GM19240 (cell line): Measurements from ENCODE around the gene PDGFB.

ENCODE experiments used
- DNase-seq: peaks from one replicate; pipeline ENCODE4 v3.0.0; 2011; ENCODE audit warnings: low spot score; ENCODE audit not compliant: insufficient read length

Gene PDGFB

GRCh38 chr22:39254789-39255298, 10.1 kb upstream of the PDGFB start:
- DNase-seq: peak; percentile 82

DNA sequence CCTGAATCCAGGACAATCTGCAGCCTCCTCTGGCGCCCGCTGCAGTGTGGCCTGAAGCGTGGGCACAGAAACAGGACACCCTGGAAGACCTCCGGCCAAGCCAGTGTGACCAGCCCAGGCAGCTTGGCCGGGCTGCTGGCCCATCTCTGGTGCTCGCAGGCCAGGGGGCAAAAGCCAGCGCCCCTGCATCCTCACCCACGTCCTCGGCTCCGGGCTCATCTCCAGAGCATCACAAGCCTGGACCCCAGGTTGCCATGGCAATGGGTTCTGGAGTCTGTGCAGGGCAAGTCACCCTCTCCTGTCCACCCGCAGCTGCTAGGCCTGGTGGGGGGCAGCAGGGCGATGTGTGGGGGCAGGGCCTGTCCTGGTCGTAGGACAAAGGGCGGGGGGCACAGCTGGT, 9.3 kb upstream of the PDGFB start:
- DNase-seq: no peak

GRCh38 chr22:39253435-39254070, 8.8 kb upstream of the PDGFB start:
- no peak for DNase-seq

DNA sequence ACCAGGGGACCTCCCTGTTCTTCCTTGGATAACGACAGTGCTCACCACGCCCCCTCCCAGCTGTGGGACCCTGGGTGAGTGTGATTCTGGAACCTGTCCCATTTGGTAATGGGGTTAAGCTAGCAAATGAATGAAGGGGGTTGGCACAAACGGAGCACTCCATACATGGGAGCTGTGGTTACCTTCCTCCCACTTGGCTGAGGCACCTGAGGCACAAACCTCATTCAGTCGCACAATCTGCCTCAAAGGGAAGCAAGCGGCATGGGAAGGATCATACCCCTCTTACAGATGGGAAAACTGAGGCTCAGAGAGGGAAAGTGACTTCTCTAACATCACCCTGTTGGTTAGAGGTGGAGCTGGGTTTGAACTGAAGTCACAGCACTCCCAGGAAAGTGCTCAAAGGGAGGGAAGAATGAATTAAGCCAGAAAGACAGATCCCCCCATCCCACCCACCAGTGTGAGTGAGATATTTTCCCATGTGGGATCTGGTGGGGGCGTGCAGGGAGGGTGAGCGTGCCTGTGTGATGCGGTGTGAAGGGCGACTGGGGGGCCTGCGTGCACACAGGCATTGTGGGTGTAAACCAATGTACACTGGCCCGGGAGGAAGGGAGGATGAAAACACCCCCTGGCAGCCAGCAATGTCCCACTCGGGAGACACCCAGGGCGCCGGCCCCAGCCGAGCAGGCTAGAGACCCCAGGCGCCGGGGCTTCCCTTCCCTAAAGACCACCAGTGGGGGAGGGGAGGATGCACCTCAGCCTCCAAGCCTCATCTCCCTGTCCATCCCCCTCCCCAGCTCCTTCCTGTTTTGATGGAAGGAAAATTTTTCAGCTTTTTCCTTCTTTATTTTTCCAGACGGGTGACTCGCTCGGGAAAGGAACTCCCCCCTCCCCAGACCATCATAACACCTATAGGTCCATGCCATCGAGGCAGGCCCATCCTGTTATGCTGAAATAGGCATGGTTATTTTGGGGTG, 8.0 kb upstream of the PDGFB start:
- DNase-seq: no peak

DNA sequence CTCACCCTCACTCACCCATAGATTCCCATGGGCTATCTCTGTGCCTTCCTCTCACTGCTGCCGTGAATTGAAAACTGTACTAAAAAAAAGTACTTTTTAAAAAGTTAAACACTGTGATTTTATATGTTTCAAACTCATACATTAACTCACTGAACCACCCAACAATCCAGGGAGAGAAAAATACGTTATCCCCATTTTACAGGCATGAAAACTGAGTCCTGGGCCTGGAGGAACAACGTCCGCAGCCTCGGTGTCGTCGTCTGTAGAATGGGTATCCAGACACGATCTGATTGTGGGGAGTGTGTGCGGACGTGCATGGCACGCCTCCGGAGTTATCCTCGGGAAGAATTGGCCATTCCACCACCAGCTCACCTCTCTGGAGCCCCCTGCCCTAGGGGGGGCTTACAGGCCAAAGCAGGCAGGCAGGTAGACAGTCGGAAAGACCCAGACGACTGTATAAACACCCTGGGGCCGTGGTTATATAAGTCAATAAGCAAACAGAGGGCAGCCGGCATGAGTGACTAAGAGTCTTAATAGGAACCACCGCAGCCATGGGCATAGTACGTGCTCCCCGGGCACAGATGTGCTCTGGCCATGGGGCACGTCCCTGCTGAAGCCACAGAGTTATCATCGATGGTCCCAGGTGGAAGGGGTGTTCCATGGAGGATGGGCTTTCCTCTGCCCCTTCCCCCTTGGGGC, 7.1 kb upstream of the PDGFB start:
- no peak for DNase-seq

GRCh38 chr22:39250838-39251237, 6.1 kb upstream of the PDGFB start:
- DNase-seq: no peak

- DNase-seq: no peak
Observed at GRCh38 chr22:39250131-39250530, 5.3 kb upstream of the PDGFB start.

DNA sequence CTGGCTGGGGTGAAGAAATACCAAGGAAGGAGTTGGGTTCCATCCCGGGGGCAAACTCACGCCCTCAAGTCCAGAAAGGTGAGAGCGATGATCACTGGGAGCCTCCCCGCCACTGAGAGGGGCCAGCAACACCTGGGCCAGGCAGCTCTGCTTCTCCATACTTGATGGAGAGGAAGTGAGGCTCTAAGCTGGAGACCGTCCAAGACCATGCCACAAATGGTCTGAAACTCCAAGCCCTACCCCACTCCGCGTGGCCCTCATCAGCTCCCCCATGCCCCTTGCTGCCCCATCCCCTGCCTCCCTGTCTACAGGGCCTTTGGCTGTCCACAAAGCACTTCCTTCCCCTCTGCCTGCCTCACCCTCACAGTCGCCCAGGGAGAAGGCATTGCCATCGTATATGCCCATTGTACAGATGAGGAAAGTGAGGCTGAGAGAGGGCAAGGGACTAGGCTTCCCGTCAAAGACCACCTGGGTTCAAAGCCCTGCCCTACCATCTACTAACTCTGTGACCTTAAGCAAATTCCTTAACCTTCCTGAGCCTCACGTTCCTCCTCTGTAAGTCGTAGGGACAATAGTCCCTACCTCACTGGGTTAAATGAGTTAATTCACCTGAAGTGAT, 4.4 kb upstream of the PDGFB start:
- DNase-seq: no peak

DNA sequence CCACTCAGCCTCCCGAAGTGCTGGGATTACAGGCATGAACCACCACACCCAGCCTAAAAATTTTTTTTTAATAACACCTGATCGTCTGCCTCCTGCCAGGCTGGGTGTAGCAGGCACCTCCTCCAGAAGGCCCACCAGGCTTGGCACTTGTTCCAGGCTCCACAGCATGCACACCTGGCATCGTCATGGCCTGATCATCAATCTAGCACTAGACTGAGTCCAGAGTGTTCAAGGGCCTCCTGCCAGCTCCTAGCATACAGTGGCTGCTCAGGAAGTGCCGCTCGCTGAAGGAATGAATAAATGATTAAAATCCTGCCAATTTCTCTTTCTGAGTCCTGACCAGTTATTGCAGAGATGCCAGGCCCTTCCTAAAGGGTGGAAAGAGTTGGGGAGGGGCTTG, 3.5 kb upstream of the PDGFB start:
- no peak for DNase-seq

- DNase-seq: no peak
Observed at GRCh38 chr22:39247361-39247760, 2.6 kb upstream of the PDGFB start.

DNA sequence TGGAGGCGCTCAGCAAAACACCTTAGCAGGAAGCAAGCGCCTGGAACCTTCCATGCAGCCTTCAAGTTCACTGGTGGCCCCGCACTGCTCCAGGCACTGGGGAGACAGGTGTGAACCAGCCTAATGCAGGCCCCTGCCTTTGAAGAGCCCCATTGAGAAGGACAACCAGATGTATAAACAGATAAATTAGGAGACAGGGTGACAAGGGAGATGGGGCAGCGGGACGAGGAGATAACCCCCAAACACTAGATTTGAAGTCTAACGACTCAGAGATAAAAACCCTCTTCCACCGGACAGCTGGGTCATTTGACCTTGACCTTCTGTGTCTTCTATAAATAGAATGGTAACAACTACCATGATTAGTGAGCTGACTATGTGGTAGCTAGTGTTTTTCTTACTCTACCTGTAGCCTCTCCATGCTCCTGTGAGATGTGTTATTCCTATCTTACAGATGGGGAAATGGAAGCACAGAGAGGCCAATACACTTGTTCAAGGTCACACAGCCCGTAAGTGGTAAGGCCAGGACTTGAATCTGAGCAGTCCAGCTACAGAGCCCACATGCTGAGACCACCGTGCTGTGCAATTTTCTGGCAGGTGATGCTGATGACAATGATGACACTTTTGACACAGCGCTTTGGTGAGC, 2.0 kb upstream of the PDGFB start:
- no peak for DNase-seq

GRCh38 chr22:39246217-39246616, 1.4 kb upstream of the PDGFB start:
- DNase-seq: no peak

DNA sequence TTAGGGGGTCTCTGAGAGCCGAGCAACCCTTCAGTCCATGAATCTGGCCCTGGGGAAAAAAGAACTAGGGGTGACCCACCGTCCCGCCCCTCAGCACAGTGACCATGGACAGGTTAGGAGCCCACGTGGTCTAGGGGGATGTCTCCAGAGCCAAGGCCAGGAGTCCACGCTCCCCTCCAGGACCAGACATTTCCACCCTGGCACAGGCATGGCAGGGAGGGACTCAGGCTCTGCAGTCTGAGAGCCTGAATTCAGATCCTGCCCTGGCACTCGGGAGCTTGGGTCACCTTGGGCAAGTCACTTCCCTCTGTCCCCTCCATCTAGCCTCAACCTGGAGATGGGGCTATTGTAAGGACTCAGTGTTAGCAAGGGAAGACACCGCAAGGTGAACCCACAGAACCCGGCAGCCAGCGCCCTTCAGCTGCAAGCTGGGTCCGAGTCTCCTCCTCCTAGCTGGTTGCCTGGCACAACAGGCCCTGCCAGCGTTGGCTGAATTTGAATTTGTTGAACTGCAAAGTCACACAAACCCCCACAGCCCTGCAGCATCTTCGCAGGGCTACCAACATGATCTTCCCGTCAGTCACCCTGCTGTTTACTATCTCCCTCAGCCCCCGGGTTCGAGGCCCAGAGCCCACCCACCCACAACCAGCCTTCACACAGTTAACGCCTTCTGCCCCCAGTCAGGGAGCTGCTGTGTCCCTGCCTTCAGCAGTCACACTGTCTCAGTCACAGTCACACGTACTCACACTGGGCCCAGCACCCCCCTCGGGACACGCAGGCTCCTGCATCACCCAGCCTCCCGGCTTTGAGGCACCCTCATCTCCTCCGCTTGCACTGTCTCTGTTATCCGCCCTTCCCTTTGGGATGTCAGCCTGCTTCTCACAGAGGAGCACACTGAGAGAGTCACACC, 603 bp upstream of the PDGFB start:
- no peak for DNase-seq

- DNase-seq: no peak
Observed at GRCh38 chr22:39244136-39244495, 666 bp downstream of the PDGFB start.

- DNase-seq: no peak
Observed at GRCh38 chr22:39243439-39244135, 1.2 kb downstream of the PDGFB start.

DNA sequence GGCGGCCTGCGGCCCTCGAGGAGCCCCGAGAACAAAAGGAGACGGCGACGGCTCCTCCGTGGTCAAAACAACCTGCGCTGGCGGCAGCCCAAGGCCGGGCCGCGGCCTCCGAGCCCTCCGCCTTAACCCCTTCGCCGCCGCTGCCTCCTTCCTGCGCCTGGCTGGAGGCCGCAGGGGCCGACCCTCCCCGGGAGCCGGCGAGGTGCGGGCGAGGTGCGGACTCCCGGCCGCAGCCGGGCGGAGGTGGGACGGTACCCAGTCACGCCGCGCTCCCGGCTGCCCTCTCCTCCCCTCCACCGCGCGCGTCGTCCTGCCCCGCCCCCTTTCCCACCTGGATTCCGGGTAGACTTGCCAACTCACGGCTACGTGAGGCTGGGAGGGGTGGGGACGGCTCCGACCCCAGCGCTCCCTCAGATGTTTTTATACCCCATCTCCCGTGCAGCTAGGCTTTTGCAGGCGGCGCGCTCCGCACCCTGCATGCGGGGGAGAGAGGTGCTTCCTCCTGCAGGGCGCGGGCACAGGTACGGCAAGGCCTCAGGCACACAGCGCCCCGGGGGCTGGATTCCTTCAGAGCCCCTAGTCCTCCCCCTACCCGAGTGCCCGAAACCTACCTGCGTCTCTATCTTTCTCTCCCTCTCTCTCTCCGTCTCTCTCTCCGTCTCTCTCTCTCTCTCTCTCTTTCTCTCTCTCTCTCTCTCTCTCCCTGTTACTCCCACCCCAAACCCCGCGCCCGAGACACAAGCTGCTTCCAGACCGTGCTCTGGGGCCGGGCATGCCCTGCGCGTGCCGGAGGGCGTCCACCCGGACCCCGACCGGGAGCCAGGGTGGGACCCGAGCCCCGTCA, 2.0 kb downstream of the PDGFB start:
- no peak for DNase-seq

GRCh38 chr22:39241794-39242594, 2.8 kb downstream of the PDGFB start:
- no peak for DNase-seq
